Tibial nerve (tissue), 4 donors: ENCODE data around the gene ADRA2B. TPM values are rescaled to one million over a fixed set of nuclear protein-coding genes. Genes with fewer than 3 reads are reported as not detected.
A peak's percentile ranks its signal among the peaks of the same experiment; 100 is the strongest.

Experiments used
- DNase-seq, 2 donors: peaks; one replicate each; pipeline ENCODE4 v3.0.0-alpha.2; 2019; ENCODE audit warnings: low spot score in 2 of 2
- H3K27ac ChIP-seq, 4 donors: fragments of 200-600 bp; sonication (generic) in 3 of 4; one replicate each; pipeline ENCODE4 v1.5.1; 2017 to 2019; ENCODE audit warnings: mild to moderate bottlenecking in 1 of 4
- H3K27me3 ChIP-seq, 2 donors: fragments of 200-600 bp; sonication (generic) in 1 of 2; one replicate each; pipeline versions ENCODE4 v1.5.1 to v1.6.0; 2017 to 2019
- H3K36me3 ChIP-seq, 3 donors: fragments of 200-600 bp; sonication (generic); one replicate each; pipeline ENCODE4 v1.5.1; 2018 to 2019
- H3K4me1 ChIP-seq, 4 donors: fragments of 200-600 bp; sonication (generic) in 3 of 4; one replicate each; pipeline ENCODE4 v1.5.1; 2017 to 2019
- H3K4me3 ChIP-seq, 4 donors: fragments of 200-600 bp; sonication (generic) in 3 of 4; one replicate each; pipeline ENCODE4 v1.5.1; 2017 to 2019; ENCODE audit warnings: mild to moderate bottlenecking in 1 of 4, moderate library complexity in 1 of 4
- H3K9me3 ChIP-seq, 4 donors: fragments of 200-600 bp; sonication (generic) in 3 of 4; one replicate each; pipeline ENCODE4 v1.5.1; 2017 to 2019
- CTCF ChIP-seq, 5 experiments: fragments of 200-600 bp in 3 of 5; fragments of 450-650 bp in 2 of 5; sonication (generic) in 3 of 5; IDR thresholded peaks; one replicate each; pipeline ENCODE4 v1.5.1; 2016 to 2019; ENCODE audit warnings: antibody characterized with exemption in 5 of 5, mild to moderate bottlenecking in 3 of 5, moderate library complexity in 2 of 5
- EP300 ChIP-seq, 2 donors: sonication (generic); formaldehyde crosslinking; IDR thresholded peaks; one replicate each; pipeline ENCODE4 v1.6.1; 2017; ENCODE audit warnings: antibody characterized with exemption in 2 of 2, mild to moderate bottlenecking in 1 of 2
- POLR2A ChIP-seq, 2 donors: fragments of 450-650 bp; IDR thresholded peaks; one replicate each; pipeline ENCODE4 v1.6.1; 2017; ENCODE audit warnings: antibody characterized with exemption in 2 of 2, mild to moderate bottlenecking in 2 of 2, moderate library complexity in 2 of 2
- WGBS, 2 donors: methylation state at CpG; one replicate each; pipeline ENCODE4 v1.1.5; 2018; 5-methylcytosine and 5-hydroxymethylcytosine counted together
- total RNA-seq, 4 donors: library from RNA; depleted of rRNA; stranded (reverse); fragments of >200 nt; gene quantifications; one replicate each; pipeline ENCODE4 v1.1.0, GENCODE V29; 2016

The ADRA2B gene
- total RNA-seq, 4 donors from 2014 or later = 2.1 to 5.0 (median 4.7) TPM

- DNase-seq = no peak
- 71 to 72% methylated on average over 10 to 11 of the region's 11 CpGs for WGBS, 2 donors
- peaks cover 0 to 5% (median 0%) of the 10 kb centered on the region in 4 donors for H3K4me1 ChIP-seq
- no peak overlapping the region for H3K4me3 ChIP-seq
- no peaks in the 10 kb centered on the region for H3K27me3 ChIP-seq
- H3K27ac ChIP-seq = peak overlapping the region in 1 of 4 donors; percentile 28
- H3K36me3 ChIP-seq = no peaks in the 10 kb centered on the region
- TF ChIP-seq CTCF (IDR thresholded peaks at IDR 0.05) (no peak), POLR2A (IDR thresholded peaks at IDR 0.05) (no peak), EP300 (IDR thresholded peaks at IDR 0.05) (no peak)
- H3K9me3 ChIP-seq = no peaks in the 10 kb centered on the region
These were observed 17.3 kb downstream of the ADRA2B start for GRCh38 chr2:96098900-96099590.

DNA sequence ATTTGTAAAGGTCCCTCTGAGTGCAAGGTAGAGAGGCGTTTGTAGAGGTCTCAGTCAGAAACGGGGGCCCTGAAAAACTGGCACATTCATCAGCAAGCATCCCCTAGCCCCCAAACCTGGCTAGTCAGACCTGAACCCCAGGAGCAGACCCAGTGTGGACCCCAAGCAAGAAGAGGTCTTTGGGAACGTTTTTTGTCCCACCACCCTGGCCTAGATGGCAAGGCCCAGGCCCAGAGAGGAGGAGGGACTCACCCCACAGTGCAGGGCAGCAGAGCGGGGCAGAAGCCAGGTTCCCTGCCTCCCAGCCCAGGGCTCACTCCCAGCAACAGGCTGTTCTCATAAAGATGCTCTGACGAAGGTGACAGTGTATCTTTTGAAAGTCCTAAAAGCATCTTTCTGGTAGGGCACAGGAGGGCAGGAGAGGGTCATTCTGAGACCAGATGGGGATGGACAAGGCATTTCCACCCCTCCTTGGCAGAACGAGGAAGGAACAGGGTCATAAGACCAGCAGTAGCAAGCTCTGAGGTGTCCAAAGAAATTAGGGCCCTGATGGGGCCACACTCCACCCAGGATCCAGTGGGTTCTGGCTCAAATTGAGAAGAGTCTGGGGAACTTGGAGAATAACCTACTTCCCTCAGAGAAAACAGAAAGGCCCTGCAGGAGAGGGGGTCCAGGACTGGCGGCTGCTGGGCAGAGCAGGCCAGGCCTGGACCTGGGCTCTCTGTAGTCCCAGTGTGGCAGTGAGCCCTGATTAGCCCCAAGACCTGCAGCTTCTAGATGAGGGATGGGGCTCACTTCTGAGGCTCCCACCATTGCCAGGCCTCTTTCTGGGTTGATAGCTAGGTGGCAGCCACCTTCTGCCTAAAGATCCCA lies 18.2 kb downstream of the ADRA2B start:
- H3K4me3 ChIP-seq = no peak overlapping the region
- peak in 1 of 2 donors; percentile 3 for DNase-seq
- H3K36me3 ChIP-seq = no peaks in the 10 kb centered on the region
- WGBS, 2 donors = 70 to 78% methylated on average over 7 of the region's 7 CpGs
- no peaks in the 10 kb centered on the region for H3K27me3 ChIP-seq
- H3K4me1 ChIP-seq = peaks cover 0 to 5% (median 0%) of the 10 kb centered on the region in 4 donors
- no peak overlapping the region for H3K27ac ChIP-seq
- TF ChIP-seq CTCF (IDR thresholded peaks at IDR 0.05) (no peak), POLR2A (IDR thresholded peaks at IDR 0.05) (no peak), EP300 (IDR thresholded peaks at IDR 0.05) (no peak)
- no peaks in the 10 kb centered on the region for H3K9me3 ChIP-seq

DNA sequence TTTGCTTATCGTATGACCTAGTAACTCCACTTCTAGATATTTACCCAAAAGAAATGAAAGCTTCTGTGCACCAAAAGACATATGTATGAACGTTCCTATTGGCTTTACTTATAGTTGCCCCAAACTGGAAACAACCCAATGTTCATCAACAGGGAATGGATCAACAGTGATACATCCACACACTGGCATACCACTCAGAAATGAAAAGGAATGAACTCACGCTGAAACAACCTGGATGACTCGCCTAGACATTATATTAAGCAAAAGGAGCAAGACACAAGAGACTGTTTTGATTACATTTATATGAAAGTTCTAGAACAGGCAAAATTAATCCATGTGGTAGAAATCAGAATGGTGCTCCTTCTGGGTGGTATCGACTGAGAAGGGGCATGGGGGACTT lies 18.9 kb downstream of the ADRA2B start:
- Histone ChIP-seq H3K27ac (no peak overlapping the region), H3K4me1 (peaks cover 0 to 5% (median 0%) of the 10 kb centered on the region in 4 donors), H3K9me3 (no peaks in the 10 kb centered on the region), H3K27me3 (no peaks in the 10 kb centered on the region), H3K36me3 (no peaks in the 10 kb centered on the region), H3K4me3 (no peak overlapping the region)
- DNase-seq = no peak
- TF ChIP-seq POLR2A (IDR thresholded peaks at IDR 0.05) = no peak
- no peak for TF ChIP-seq EP300 (IDR thresholded peaks at IDR 0.05)
- no peak for TF ChIP-seq CTCF (IDR thresholded peaks at IDR 0.05)
- 87 to 94% methylated on average over 5 of the region's 5 CpGs for WGBS, 2 donors

DNA sequence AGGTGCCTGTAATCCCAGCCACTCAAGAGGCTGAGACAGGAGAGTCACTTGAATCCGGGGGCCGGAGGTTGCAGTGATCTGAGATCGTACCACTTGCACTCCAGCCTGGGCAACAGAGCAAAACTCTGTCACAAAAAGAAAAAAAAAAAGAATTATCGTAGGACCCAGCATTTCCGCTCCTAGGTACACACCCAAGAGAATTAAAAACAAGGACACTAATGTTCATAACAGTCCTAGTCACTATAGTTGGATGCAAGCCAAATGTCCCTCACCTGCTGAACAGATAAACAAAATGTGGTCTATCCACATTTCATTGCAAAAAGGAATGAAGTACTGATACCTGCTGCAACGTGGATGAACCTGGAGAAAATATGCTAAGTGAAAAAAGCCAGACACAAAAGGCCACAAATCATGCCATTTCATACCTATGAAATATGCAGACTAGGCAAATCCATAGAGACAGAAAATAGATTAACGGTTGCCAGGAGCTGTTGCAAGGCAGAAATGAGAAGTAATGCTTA lies 21.2 kb downstream of the ADRA2B start:
- no peaks in the 10 kb centered on the region for H3K36me3 ChIP-seq
- no peak for DNase-seq
- H3K27ac ChIP-seq = no peak overlapping the region
- no peaks in the 10 kb centered on the region for H3K27me3 ChIP-seq
- WGBS, 2 donors = 87% methylated on average over 7 of the region's 7 CpGs
- H3K4me3 ChIP-seq = no peak overlapping the region
- no peak for TF ChIP-seq EP300 (IDR thresholded peaks at IDR 0.05)
- no peak for TF ChIP-seq POLR2A (IDR thresholded peaks at IDR 0.05)
- no peak for TF ChIP-seq CTCF (IDR thresholded peaks at IDR 0.05)
- H3K9me3 ChIP-seq = no peaks in the 10 kb centered on the region
- H3K4me1 ChIP-seq = peaks cover 0 to 5% (median 0%) of the 10 kb centered on the region in 4 donors

GRCh38 chr2:96093528-96093927 lies 22.8 kb downstream of the ADRA2B start:
- no peak for DNase-seq
- no peak for TF ChIP-seq CTCF (IDR thresholded peaks at IDR 0.05)
- TF ChIP-seq EP300 (IDR thresholded peaks at IDR 0.05) = no peak
- TF ChIP-seq POLR2A (IDR thresholded peaks at IDR 0.05) = no peak
- WGBS, 2 donors = 85 to 90% methylated on average over 4 of the region's 4 CpGs
- Histone ChIP-seq H3K36me3 (no peaks in the 10 kb centered on the region), H3K27me3 (no peaks in the 10 kb centered on the region), H3K27ac (no peak overlapping the region), H3K4me1 (no peaks in the 10 kb centered on the region), H3K9me3 (no peaks in the 10 kb centered on the region), H3K4me3 (no peak overlapping the region)
